Neural progenitor cell (in vitro differentiated cells): Measurements from ENCODE around the gene DNLZ. TPM values are rescaled to one million over a fixed set of nuclear protein-coding genes. Genes with fewer than 3 reads are reported as not detected.

Experiments
- DNase-seq: peaks from one replicate; pipeline ENCODE4 v3.0.0-alpha.2; 2016; ENCODE audit warnings: low spot score
- H2AFZ ChIP-seq: fragments of 200-600 bp; sonication (generic); replicated peaks from 2 replicates; pipeline ENCODE4 v1.6.1; 2016; ENCODE audit warnings: antibody characterized with exemption
- H3F3A ChIP-seq: fragments of 200-600 bp; sonication (generic); 2 replicates; pipeline ENCODE4 v1.6.1; 2016; ENCODE audit warnings: antibody characterized with exemption, low read depth
- H3K27ac ChIP-seq: fragments of 200-600 bp; sonication (generic); 2 replicates; pipeline ENCODE4 v1.5.1; 2016; ENCODE audit warnings: mild to moderate bottlenecking
- H3K27me3 ChIP-seq: fragments of 200-600 bp; sonication (generic); 2 replicates; pipeline ENCODE4 v1.6.1; 2016; ENCODE audit warnings: mild to moderate bottlenecking, moderate library complexity
- H3K36me3 ChIP-seq: fragments of 200-600 bp; sonication (generic); 2 replicates; pipeline ENCODE4 v1.5.1; 2016
- H3K4me1 ChIP-seq: fragments of 200-600 bp; sonication (generic); 2 replicates; pipeline ENCODE4 v1.6.1; 2016; ENCODE audit warnings: mixed run types
- H3K4me2 ChIP-seq: fragments of 200-600 bp; sonication (generic); 2 replicates; pipeline ENCODE4 v1.6.1; 2016
- H3K4me3 ChIP-seq: fragments of 200-600 bp; sonication (generic); 2 replicates; pipeline ENCODE4 v1.5.1; 2016
- H3K79me2 ChIP-seq: fragments of 200-600 bp; sonication (generic); 2 replicates; pipeline ENCODE4 v1.6.1; 2016; ENCODE audit warnings: low read depth
- H3K9ac ChIP-seq: fragments of 200-600 bp; sonication (generic); 2 replicates; pipeline ENCODE4 v1.6.1; 2016
- H3K9me3 ChIP-seq: fragments of 200-600 bp; sonication (generic); 2 replicates; pipeline ENCODE4 v1.5.1; 2016; ENCODE audit warnings: low read depth
- H4K20me1 ChIP-seq: fragments of 200-600 bp; sonication (generic); 2 replicates; pipeline ENCODE4 v1.6.1; 2016; ENCODE audit warnings: low read depth
- H3K27ac Mint-ChIP-seq: 3 replicates; pipeline ENCODE4 v1.8.0; 2021; ENCODE audit warnings: mixed read lengths
- H3K27me3 Mint-ChIP-seq: 2 replicates; pipeline ENCODE4 v1.8.0; 2022; ENCODE audit warnings: low read depth, mild to moderate bottlenecking, inconsistent platforms, moderate library complexity, mixed read lengths; ENCODE audit not compliant: insufficient read depth
- H3K36me3 Mint-ChIP-seq: 3 replicates; pipeline ENCODE4 v1.8.0; 2021; ENCODE audit warnings: mixed read lengths
- H3K4me1 Mint-ChIP-seq: 3 replicates; pipeline ENCODE4 v1.8.0; 2021; ENCODE audit warnings: mixed read lengths
- H3K4me3 Mint-ChIP-seq: 3 replicates; pipeline ENCODE4 v1.8.0; 2021; ENCODE audit warnings: mild to moderate bottlenecking, moderate library complexity, mixed read lengths
- H3K9me3 Mint-ChIP-seq: 3 replicates; pipeline ENCODE4 v1.8.0; 2020; ENCODE audit warnings: mixed read lengths
- EZH2 ChIP-seq: fragments of 200-600 bp; sonication (generic); IDR thresholded peaks from 2 replicates; pipeline ENCODE4 v1.6.1; 2017; ENCODE audit warnings: antibody characterized with exemption, mild to moderate bottlenecking, moderate library complexity
- EZH2phosphoT487 ChIP-seq: fragments of 200-600 bp; sonication (generic); IDR thresholded peaks from 2 replicates; pipeline ENCODE4 v1.6.1; 2017; ENCODE audit warnings: antibody characterized with exemption
- total RNA-seq: library from RNA; depleted of rRNA; stranded (reverse); fragments of >200 nt; gene quantifications from 2 replicates; pipeline ENCODE4 v1.2.3, GENCODE V29; 2015; ENCODE audit warnings: low replicate concordance
- TF ChIP-seq, protein P1 (sequence below): fragments of 200-600 bp; sonication (generic); IDR thresholded peaks from 2 replicates; pipeline ENCODE4 v1.5.1; 2017; ENCODE audit warnings: antibody characterized with exemption, mild to moderate bottlenecking

Gene DNLZ
- total RNA-seq, 1 donor from 2014 or later = 3.4 TPM

DNA sequence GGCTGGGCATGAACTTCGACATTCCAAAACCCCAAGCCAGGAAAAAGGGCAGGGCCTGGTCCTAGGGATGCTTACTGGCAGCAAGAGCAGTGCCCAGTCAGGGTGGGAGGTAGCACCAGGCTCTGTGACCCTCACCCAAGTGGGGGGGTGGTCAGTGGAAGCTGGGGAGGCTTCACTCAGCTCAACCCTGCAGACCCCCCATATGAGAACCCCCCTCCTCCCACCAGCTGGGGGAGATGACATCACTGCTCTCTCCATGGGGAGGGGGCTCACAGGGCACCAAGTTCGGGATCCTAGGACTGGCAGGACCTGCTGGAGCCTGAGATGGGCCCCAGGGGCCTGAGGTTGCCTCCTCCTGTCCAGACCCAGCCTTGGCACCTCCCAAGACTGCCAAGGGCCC lies 4.7 kb downstream of the DNLZ start:
- no peak overlapping the region for H3K27ac ChIP-seq

GRCh38 chr9:136358016-136358415 lies 5.5 kb downstream of the DNLZ start:
- no peak overlapping the region for H3K4me2 ChIP-seq
- H2AFZ ChIP-seq = no peak overlapping the region
- peaks cover 4% of the 10 kb centered on the region for H3K4me1 Mint-ChIP-seq
- H3K27ac Mint-ChIP-seq = no peak overlapping the region
- H3K4me3 ChIP-seq = no peak overlapping the region
- no peaks in the 10 kb centered on the region for H3K4me1 ChIP-seq
- no peaks in the 10 kb centered on the region for H3K9me3 Mint-ChIP-seq
- DNase-seq = no peak
- no peak overlapping the region for H3K4me3 Mint-ChIP-seq
- TF ChIP-seq EZH2 = no peak
- no peaks in the 10 kb centered on the region for H3K36me3 ChIP-seq
- no peak overlapping the region for H3K27ac ChIP-seq
- no peaks in the 10 kb centered on the region for H3K79me2 ChIP-seq
- no peaks in the 10 kb centered on the region for H3K36me3 Mint-ChIP-seq
- H3K9ac ChIP-seq = no peak overlapping the region
- H3K27me3 Mint-ChIP-seq = peaks cover 9% of the 10 kb centered on the region
- no peaks in the 10 kb centered on the region for H3K9me3 ChIP-seq
- peaks cover 7% of the 10 kb centered on the region for H4K20me1 ChIP-seq
- H3F3A ChIP-seq = no peaks in the 10 kb centered on the region
- H3K27me3 ChIP-seq = no peaks in the 10 kb centered on the region

More for the DNA sequence above, 4.7 kb downstream of the DNLZ start:
- Mint-ChIP-seq H3K36me3 (no peaks in the 10 kb centered on the region), H3K9me3 (no peaks in the 10 kb centered on the region), H3K4me3 (no peak overlapping the region), H3K27ac (no peak overlapping the region), H3K27me3 (peaks cover 9% of the 10 kb centered on the region), H3K4me1 (peaks cover 4% of the 10 kb centered on the region)
- H3K36me3 ChIP-seq = no peaks in the 10 kb centered on the region
- no peaks in the 10 kb centered on the region for H3K27me3 ChIP-seq
- H3F3A ChIP-seq = no peaks in the 10 kb centered on the region
- no peaks in the 10 kb centered on the region for H3K9me3 ChIP-seq
- H4K20me1 ChIP-seq = peaks cover 8% of the 10 kb centered on the region
- H3K4me1 ChIP-seq = no peaks in the 10 kb centered on the region
- no peak for DNase-seq
- no peak for TF ChIP-seq EZH2phosphoT487
- TF ChIP-seq EZH2 = no peak
- no peak overlapping the region for H2AFZ ChIP-seq
- H3K9ac ChIP-seq = no peak overlapping the region
- no peaks in the 10 kb centered on the region for H3K79me2 ChIP-seq
- H3K4me2 ChIP-seq = no peak overlapping the region
- no peak overlapping the region for H3K4me3 ChIP-seq

- no peaks in the 10 kb centered on the region for H3K9me3 ChIP-seq
- H3K27ac ChIP-seq = no peak overlapping the region
- H3K4me1 ChIP-seq = no peaks in the 10 kb centered on the region
- H3K4me3 ChIP-seq = no peak overlapping the region
- no peaks in the 10 kb centered on the region for H3K36me3 Mint-ChIP-seq
- no peak overlapping the region for H3K27ac Mint-ChIP-seq
- H4K20me1 ChIP-seq = no peaks in the 10 kb centered on the region
- no peaks in the 10 kb centered on the region for H3K79me2 ChIP-seq
- H3K9me3 Mint-ChIP-seq = no peaks in the 10 kb centered on the region
- H3K36me3 ChIP-seq = no peaks in the 10 kb centered on the region
- H3K27me3 Mint-ChIP-seq = peaks cover 6% of the 10 kb centered on the region
- H3K27me3 ChIP-seq = no peaks in the 10 kb centered on the region
- H3K4me3 Mint-ChIP-seq = no peak overlapping the region
- TF ChIP-seq, protein P1, sequence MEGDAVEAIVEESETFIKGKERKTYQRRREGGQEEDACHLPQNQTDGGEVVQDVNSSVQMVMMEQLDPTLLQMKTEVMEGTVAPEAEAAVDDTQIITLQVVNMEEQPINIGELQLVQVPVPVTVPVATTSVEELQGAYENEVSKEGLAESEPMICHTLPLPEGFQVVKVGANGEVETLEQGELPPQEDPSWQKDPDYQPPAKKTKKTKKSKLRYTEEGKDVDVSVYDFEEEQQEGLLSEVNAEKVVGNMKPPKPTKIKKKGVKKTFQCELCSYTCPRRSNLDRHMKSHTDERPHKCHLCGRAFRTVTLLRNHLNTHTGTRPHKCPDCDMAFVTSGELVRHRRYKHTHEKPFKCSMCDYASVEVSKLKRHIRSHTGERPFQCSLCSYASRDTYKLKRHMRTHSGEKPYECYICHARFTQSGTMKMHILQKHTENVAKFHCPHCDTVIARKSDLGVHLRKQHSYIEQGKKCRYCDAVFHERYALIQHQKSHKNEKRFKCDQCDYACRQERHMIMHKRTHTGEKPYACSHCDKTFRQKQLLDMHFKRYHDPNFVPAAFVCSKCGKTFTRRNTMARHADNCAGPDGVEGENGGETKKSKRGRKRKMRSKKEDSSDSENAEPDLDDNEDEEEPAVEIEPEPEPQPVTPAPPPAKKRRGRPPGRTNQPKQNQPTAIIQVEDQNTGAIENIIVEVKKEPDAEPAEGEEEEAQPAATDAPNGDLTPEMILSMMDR = no peak
- no peak for TF ChIP-seq EZH2
- H2AFZ ChIP-seq = no peak overlapping the region
- H3K4me1 Mint-ChIP-seq = no peaks in the 10 kb centered on the region
- no peak overlapping the region for H3K9ac ChIP-seq
- no peak overlapping the region for H3K4me2 ChIP-seq
- no peaks in the 10 kb centered on the region for H3F3A ChIP-seq
- no peak for DNase-seq
Measured at GRCh38 chr9:136357202-136357725, 6.3 kb downstream of the DNLZ start.

GRCh38 chr9:136355616-136356557 lies 7.7 kb downstream of the DNLZ start:
- no peak for DNase-seq
- H3K9me3 ChIP-seq = no peaks in the 10 kb centered on the region
- H4K20me1 ChIP-seq = no peaks in the 10 kb centered on the region
- Mint-ChIP-seq H3K27ac (no peak overlapping the region), H3K36me3 (no peaks in the 10 kb centered on the region), H3K4me1 (no peaks in the 10 kb centered on the region), H3K9me3 (no peaks in the 10 kb centered on the region), H3K27me3 (peaks cover 6% of the 10 kb centered on the region), H3K4me3 (no peak overlapping the region)
- H3K4me1 ChIP-seq = no peaks in the 10 kb centered on the region
- H2AFZ ChIP-seq = no peak overlapping the region
- no peak overlapping the region for H3K9ac ChIP-seq
- no peaks in the 10 kb centered on the region for H3K27me3 ChIP-seq
- H3K36me3 ChIP-seq = no peaks in the 10 kb centered on the region
- TF ChIP-seq, protein P1 = no peak
- no peak for TF ChIP-seq EZH2phosphoT487
- no peak for TF ChIP-seq EZH2
- H3K4me3 ChIP-seq = no peak overlapping the region
- no peak overlapping the region for H3K4me2 ChIP-seq
- no peak overlapping the region for H3K27ac ChIP-seq
- H3F3A ChIP-seq = no peaks in the 10 kb centered on the region
- no peaks in the 10 kb centered on the region for H3K79me2 ChIP-seq
